SK-N-MC (cell line): Measurements from ENCODE around the gene ARG1.

Source experiments
- EZH2 ChIP-seq: fragments of 200-600 bp; sonication (generic); IDR thresholded peaks from one replicate; pipeline ENCODE4 v1.6.1; 2017; ENCODE audit warnings: antibody characterized with exemption
- FOXP2 ChIP-seq: optimal IDR thresholded peaks from 2 replicates; pipeline ENCODE3; 2011; ENCODE audit warnings: mild to moderate bottlenecking, moderate library complexity; ENCODE audit not compliant: insufficient read depth; ENCODE audit errors: extremely low read length, control extremely low read depth
- POLR2AphosphoS5 ChIP-seq: IDR thresholded peaks from 2 replicates; pipeline ENCODE4 v1.6.1; 2012; ENCODE audit warnings: mild to moderate bottlenecking, low read depth, low read length, borderline replicate concordance

DNA sequence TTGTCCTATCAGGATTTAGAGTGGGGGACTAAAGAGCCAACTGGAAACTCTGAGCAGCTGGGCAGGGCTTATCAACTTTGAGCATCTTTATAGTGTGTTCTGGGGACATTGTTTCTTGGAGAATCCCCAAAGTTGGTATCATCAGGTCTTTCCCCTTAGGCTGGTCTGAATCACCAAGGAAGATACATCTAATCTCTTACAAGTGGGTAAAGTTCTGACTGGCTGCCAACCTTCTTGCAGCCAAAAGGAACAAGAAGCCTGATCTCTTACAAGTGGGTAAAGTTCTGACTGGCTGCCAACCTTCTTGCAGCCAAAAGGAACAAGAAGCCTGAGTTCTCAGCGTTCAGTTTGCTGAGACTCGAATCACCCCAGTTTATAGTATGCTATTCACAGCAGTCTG is 56.6 kb downstream of the ARG1 start:
- TF ChIP-seq POLR2AphosphoS5, result no peak
- TF ChIP-seq EZH2, result no peak
- TF ChIP-seq FOXP2, result no peak
